ENCODE data around the gene GPX1.
"Not testable (repeated sequence)": the region's sequence is repeated elsewhere in the genome, so short reads cannot be mapped to it uniquely, and the experiment has no call there.

GPX1 gene

DNA sequence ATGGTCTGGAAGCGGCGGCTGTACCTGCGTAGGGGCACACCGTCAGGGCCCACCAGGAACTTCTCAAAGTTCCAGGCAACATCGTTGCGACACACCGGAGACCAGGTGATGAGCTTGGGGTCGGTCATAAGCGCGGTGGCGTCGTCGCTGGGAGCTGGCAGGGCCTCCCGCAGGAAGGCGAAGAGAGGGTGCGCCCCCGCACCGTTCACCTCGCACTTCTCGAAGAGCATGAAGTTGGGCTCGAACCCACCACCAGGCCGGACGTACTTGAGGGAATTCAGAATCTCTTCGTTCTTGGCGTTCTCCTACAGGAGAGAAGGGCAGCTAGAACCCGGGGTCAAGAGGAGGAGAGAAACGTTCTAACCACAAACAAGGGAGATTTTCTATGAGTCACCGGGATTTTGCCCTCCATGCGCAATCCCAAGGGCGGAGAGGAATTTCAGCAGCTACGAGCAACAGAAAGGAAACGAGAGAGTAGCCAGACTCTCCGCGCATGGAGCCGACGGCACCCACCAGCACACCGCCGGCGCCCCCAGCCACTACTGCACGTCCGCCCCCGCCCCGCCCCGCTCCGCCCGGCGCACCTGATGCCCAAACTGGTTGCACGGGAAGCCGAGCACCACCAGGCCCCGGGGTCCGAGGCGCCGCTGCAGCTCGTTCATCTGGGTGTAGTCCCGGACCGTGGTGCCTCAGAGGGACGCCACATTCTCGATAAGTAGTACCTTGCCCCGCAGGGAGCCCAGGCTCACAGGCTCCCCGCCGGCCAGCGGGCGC lies 523 bp downstream of the GPX1 start:
- DNase-seq (ENCODE audit: low read depth): peak; percentile 31

DNA sequence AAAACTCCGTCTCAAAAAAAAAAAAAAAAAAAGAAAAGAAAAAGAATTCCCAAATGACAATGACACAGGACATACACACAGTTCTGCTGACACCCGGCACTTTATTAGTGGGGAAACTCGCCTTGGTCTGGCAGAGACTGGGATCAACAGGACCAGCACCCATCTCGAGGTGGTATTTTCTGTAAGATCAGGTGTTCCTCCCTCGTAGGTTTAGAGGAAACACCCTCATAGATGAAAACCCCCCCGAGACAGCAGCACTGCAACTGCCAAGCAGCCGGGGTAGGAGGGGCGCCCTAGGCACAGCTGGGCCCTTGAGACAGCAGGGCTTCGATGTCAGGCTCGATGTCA lies 1.1 kb downstream of the GPX1 start:
- DNase-seq (ENCODE audit: low read depth): not testable (repeated sequence)

DNA sequence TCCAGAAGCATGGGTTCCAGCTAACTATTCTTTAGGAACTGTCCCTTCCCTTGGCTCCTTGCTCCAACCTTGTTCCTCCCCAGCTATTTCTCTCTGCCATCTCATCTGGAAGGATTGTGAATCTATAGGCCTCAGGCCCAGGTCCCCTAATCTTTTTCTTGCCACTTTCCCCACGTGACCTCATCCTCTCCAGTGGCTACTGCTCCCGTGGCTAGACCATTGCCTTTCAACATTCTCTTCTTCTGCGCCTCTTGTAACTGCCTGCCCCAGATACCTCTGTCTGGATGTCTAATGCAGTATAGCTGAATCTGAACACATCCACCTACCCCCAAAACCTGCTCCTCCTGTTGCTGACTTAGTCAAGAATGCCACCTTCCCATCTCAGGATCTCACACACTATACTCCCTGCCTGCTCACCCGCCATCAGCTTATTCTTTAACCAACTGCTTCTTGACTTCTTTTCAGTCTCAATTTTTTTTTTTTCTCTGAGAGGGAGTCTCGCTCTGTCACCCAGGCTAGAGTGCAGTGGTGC lies 5.2 kb downstream of the GPX1 start:
- no peak for DNase-seq (ENCODE audit: low read depth)

GRCh38 chr3:49352281-49352680 lies 5.9 kb downstream of the GPX1 start:
- no peak for DNase-seq (ENCODE audit: low read depth)

DNA sequence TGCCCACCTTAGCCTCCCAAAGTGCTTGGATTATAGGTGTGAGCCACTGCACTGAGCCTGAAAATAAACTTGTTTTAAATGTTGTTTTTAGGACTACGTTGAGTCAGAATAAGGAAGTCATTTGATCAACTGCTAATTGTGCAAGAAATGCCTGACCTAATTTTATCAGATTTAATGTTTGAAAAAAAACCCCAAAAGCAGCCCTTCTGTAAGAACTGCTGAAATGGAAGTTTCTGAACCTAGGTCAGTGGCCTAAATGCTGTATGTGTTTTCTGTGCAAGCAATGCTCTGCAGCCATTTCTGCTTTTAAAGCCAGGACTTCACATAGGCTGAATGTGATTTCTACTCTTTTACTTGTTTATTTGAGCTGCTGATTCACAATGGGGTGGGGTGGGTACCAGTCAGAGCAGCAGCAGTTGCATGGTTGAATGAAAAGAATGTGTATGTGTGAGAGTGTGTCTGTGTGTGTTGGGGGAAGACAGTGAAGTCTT lies 6.6 kb downstream of the GPX1 start:
- no peak for DNase-seq (ENCODE audit: low read depth)

DNA sequence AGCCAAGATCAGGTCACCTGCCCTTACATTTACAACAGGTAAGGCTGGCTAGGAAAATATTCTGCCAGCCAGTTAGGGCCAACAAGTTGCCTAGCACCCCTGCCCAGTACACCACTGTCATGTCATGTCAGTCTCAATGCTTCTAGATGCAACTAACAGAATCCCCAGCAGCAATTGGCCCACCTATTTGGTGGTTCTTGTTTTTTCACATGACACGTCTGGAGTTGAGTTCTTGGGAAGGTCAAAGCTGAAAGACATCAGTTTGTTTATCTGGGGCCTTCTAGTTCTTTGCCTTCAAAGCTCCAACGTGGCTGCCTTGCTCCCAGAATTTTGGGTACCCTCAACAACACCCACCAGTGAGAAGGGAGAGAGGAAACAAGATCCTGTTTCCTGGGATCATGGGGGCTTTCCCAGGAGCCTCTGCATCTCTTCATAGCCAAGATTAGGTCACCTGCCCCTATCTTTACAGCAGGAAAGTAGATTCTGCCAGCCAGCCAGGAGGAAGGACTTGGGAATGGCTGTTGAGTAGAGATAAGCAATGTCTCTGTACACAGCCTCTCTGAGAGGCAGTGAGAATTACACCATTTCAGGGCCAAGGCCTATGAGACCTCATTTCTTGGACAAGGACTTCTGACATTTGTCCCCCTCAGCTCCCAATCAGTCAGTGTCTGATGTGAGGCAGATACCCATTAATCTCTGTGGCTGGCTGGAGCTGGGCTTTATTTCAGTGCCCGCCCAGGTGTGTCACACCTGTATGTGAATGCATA lies 8.6 kb downstream of the GPX1 start:
- no peak for DNase-seq (ENCODE audit: low read depth)

GRCh38 chr3:49348361-49348760 lies 9.8 kb downstream of the GPX1 start:
- not testable (repeated sequence) for DNase-seq (ENCODE audit: low read depth)

- DNase-seq (ENCODE audit: low read depth): no peak
Measured at GRCh38 chr3:49346797-49347251, 11.3 kb downstream of the GPX1 start.

DNA sequence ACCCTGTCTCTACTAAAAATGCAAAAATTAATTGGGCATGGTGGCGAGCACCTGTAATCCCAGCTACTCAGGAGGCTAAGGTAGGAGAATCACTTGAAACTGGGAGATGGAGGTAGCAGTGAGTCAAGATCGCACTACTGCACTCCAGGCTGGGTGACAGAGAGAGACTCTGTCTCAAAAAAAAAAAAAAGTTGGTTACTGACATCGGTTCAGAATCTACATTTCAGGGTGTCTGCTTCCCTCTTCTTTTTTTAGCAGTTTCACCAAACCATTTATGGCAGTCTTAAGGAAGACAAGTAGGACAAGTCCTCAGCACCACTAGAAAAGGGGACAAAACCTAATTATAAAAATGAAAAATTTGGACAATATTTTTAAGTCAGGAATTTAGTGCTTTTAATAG lies 15.0 kb downstream of the GPX1 start:
- DNase-seq (ENCODE audit: low read depth): no peak

- no peak for DNase-seq (ENCODE audit: low read depth)
Measured at GRCh38 chr3:49341996-49342395, 16.2 kb downstream of the GPX1 start.

DNA sequence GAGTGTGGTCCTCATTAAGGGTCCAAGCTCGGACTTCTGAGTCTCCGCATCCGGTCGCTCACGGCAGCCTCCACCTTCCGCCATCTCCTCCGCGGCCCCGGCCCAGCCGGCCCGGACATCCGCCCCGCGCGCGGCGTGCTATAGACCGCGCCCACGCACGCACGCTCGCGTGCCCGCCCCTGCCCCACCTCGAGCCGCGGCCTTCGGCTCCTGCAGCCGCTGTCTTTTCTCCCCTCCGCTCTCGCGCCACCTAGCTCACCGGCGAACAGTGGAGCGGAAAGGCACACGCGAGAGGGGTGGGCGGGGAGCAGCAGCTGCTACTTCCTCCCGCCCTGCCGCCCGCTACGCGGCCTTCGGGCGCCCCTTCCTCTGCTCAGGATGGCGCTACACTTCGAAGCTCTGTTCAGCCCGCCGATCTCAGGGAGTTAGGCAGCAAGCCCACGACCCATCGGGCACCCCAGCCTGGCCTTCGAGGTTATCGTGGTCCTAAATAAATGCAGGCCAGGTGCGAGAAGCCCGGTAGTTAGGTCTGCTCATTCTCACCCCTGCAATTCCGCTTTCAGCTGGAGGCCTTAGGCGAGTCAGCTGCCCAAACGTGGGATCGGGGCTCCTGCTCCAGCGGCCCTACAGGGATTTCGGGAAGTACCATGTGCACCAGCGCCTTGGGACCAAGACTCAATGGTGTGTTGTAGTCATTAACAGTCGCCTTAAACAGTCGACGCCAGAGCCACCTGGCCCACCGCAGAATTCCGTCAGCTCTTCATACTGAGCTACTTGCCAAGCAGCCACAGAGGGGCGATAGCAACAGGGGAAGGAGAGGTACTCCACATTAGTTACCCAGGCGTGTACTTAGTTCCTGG lies 18.0 kb downstream of the GPX1 start, which contains the start of gene USP4:
Gene USP4, minus strand, starts transcription at position 113 of the 860 bp plus-strand sequence. Its CDS starts 29 bp downstream, at position 84.
- peak; percentile 94 for DNase-seq (ENCODE audit: low read depth)

GRCh38 chr3:49339581-49339940 lies 18.6 kb downstream of the GPX1 start:
- DNase-seq (ENCODE audit: low read depth): no peak

DNA sequence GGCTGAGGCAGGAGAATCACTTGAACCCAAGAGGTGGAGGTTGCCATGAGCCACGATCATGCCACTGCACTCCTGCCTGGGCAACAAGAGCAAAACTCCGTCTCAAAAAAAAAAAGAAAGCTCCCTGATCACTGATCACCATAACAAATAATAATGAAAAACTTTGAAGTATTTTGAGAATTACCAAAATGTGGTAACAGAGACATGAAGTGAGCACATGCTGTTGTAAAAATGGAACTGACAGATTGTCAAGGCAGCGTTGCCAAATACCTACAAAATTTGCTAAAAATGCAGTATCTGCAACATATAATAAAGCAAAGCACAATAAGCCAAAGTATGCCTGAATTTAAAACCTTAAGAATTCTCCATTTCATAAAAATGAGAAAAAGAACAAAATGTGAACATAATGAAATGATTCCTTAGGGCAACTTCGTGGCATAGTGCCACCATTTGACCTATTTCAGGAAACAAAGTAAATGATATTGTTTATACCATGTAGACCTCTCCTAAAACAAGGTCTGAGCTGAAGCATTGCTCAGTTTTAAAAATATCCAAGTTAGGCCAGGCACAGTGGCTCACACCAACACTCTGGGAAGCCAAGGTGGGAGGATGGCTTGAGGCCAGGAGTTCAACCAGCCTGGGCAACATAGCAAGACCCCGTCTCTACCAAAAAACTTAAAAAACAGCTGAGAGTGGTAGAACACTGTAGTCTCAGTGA lies 24.1 kb downstream of the GPX1 start:
- DNase-seq (ENCODE audit: low read depth): no peak

DNA sequence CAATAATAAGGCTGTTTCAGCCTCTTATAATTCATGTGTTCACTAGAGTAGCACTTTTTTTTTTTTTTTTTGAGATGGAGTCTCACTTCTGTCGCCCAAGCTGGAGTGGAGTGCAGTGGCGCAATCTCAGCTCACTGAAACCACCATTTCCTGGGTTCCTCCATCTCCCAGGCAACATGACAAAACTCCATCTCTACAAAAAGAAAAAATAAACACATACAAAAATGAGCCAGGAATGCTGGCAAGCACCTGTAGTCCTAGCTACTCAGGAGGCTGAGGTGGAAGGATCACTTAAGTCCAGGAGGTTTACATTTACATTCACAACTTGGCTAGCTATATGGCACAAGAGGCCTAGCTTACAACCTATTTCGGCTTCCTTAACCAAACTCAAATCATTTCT lies 25.1 kb downstream of the GPX1 start:
- DNase-seq (ENCODE audit: low read depth): no peak

- DNase-seq (ENCODE audit: low read depth): no peak
Measured at GRCh38 chr3:49329186-49329585, 29.0 kb downstream of the GPX1 start.

DNA sequence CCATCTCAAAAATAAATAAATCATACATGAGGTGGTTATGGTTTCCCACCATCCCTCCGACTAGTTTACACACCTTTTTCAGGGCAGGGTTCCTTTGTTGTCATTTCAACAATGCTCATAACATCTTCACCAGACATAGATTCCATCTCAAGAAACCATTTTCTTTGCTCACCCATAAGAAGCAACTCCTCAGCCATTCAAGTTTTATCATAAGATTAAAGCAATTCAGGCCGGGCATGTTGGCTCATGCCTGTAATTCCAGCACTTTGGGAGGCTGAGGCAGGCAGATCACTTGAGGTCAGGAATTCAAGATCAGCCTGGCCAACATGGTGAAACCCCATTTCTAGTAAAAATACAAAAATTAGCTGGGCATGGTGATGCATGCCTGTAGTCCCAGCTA lies 29.8 kb downstream of the GPX1 start:
- not testable (repeated sequence) for DNase-seq (ENCODE audit: low read depth)

DNA sequence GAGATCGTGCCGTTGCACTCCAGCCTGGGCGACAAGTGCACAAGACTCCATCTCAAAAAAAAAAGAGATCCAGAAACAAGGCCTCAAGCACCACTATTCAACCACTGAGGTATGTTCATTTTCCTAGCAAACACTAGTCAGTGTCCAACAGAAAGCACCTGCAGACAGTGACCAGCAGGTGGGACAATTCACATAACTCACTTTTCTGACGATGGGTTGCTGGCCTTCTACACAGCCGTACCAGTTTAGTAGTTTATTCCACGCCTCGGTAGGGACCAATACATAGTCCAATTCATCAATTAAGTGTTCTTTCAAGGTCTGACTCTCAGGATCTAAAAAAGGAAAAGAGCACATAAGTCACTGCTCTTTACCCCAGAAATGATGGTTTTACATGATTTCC lies 30.7 kb downstream of the GPX1 start:
- DNase-seq (ENCODE audit: low read depth): no peak

- DNase-seq (ENCODE audit: low read depth): no peak
Measured at GRCh38 chr3:49324768-49325167, 33.4 kb downstream of the GPX1 start.

GRCh38 chr3:49316696-49317457 lies 41.3 kb downstream of the GPX1 start:
- no peak for DNase-seq (ENCODE audit: low read depth)

DNA sequence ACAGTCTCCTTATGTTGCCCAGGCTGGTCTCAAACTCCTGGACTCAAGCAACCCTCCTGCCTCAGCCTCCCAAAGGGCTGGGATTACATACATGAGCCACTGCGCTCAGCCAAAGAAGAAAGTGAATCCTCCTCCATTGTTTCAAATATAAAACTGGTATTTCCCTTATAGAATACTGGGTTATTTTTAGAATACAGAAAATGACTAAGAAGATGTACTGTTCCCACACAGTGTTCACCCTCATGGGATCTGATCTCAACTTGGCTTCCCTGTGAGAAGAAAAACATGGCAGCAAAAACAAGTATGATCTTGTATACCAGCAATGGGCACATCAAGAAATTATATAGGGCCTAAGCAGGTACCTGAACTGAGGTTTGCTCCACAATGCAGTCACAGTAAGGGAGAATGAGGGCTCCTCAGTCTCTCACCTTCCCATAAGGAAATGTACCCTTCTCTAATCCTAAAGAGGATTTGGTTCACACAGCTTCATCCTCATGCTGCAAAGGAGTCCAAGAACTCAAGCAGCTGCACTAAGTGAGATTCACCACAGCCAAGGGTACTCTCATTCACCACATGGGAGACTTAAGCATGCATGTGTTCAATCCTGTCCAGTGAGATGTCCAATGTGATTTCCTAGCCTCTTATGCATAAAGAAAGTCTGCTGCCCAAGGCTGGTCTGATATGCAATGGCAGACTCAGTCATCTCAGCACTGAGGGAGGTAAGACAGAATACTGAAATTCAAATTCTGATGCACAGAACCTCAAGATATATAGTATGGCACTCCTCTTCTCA lies 44.1 kb downstream of the GPX1 start:
- no peak for DNase-seq (ENCODE audit: low read depth)

Measured in stimulated activated CD4-positive, alpha-beta T cell treated with anti-CD3 and anti-CD28 coated beads, Interleukin-2, amount 100 ng/mL, for 4 hours (primary cell).